Keratinocyte (primary cell): ENCODE data around the gene PRKD2. TPM values are rescaled to one million over a fixed set of nuclear protein-coding genes. Genes with fewer than 3 reads are reported as not detected.

Experiments
- DNase-seq: peaks from one replicate; pipeline ENCODE4 v3.0.0-alpha.2; 2011; ENCODE audit warnings: low read depth, missing footprints, low spot score
- FAIRE-seq: peaks from 2 replicates; lab custom pipeline; 2011; peaks lifted over from hg19 to GRCh38; lab: Jason Lieb, UNC
- H2AFZ ChIP-seq: 2 replicates; pipeline ENCODE4 v1.6.0; 2012; ENCODE audit warnings: low read length, control low read depth, inconsistent platforms; ENCODE audit not compliant: control insufficient read depth
- H3K27ac ChIP-seq: 2 replicates; pipeline ENCODE4 v1.5.1; 2011; ENCODE audit warnings: low read length; ENCODE audit not compliant: control insufficient read depth, insufficient read depth
- H3K27me3 ChIP-seq: 3 replicates; pipeline ENCODE4 v1.6.0; 2011; ENCODE audit warnings: low read length; ENCODE audit not compliant: control insufficient read depth, insufficient read depth; ENCODE audit errors: extremely low read depth
- H3K36me3 ChIP-seq, 2 experiments: 2 replicates in 1 of 2; 3 replicates in 1 of 2; pipeline ENCODE4 v1.5.1; 2011; ENCODE audit warnings: low read length in 2 of 2, mild to moderate bottlenecking in 1 of 2; ENCODE audit not compliant: control insufficient read depth in 2 of 2, insufficient read depth in 2 of 2; ENCODE audit errors: extremely low read depth in 1 of 2
- H3K4me1 ChIP-seq: 3 replicates; pipeline ENCODE4 v1.5.1; 2011; ENCODE audit warnings: low read length; ENCODE audit not compliant: control insufficient read depth, insufficient read depth; ENCODE audit errors: extremely low read depth
- H3K4me2 ChIP-seq: 3 replicates; pipeline ENCODE4 v1.6.0; 2011; ENCODE audit warnings: low read depth, low read length; ENCODE audit not compliant: control insufficient read depth, insufficient read depth; ENCODE audit errors: extremely low read depth
- H3K4me3 ChIP-seq, 3 experiments: fragments of 200-600 bp in 1 of 3; sonication (generic) in 1 of 3; 2 replicates in 2 of 3; 3 replicates in 1 of 3; pipeline ENCODE4 v1.5.1; 2011 to 2016; ENCODE audit warnings: low read length in 3 of 3, mild to moderate bottlenecking in 3 of 3, control low read depth in 2 of 3, inconsistent platforms in 1 of 3, low read depth in 1 of 3, mixed read lengths in 1 of 3, mixed run types in 1 of 3, moderate library complexity in 1 of 3; ENCODE audit not compliant: control insufficient read depth in 2 of 3, insufficient read depth in 2 of 3; ENCODE audit errors: extremely low read depth in 1 of 3
- H3K79me2 ChIP-seq: 2 replicates; pipeline ENCODE4 v1.6.0; 2012; ENCODE audit warnings: low read length; ENCODE audit not compliant: control insufficient read depth, insufficient read depth
- H3K9ac ChIP-seq: 3 replicates; pipeline ENCODE4 v1.6.0; 2011; ENCODE audit warnings: low read length; ENCODE audit not compliant: control insufficient read depth, insufficient read depth; ENCODE audit errors: extremely low read depth
- H3K9me1 ChIP-seq: 3 replicates; pipeline ENCODE4 v1.6.0; 2011; ENCODE audit warnings: low read length; ENCODE audit not compliant: control insufficient read depth, insufficient read depth; ENCODE audit errors: extremely low read depth
- H3K9me3 ChIP-seq: 2 replicates; pipeline ENCODE4 v1.5.1; 2012; ENCODE audit warnings: low read depth, low read length; ENCODE audit not compliant: control insufficient read depth
- H4K20me1 ChIP-seq: 3 replicates; pipeline ENCODE4 v1.6.0; 2011; ENCODE audit warnings: low read length; ENCODE audit not compliant: control insufficient read depth, insufficient read depth; ENCODE audit errors: extremely low read depth
- CTCF ChIP-seq, 3 experiments: IDR thresholded peaks in 1 of 3; conservative IDR thresholded peaks in 1 of 3; optimal IDR thresholded peaks in 1 of 3; 2 replicates in 2 of 3; 3 replicates in 1 of 3; pipeline versions ENCODE3 to v1.5.1; 2011; ENCODE audit warnings: low read length in 3 of 3, mild to moderate bottlenecking in 3 of 3, moderate library complexity in 2 of 3, control low read depth in 1 of 3, inconsistent platforms in 1 of 3; ENCODE audit not compliant: insufficient read depth in 2 of 3; ENCODE audit errors: extremely low read depth in 1 of 3
- EZH2 ChIP-seq: IDR thresholded peaks from one replicate; pipeline ENCODE4 v1.6.1; 2012; ENCODE audit warnings: inconsistent platforms, mild to moderate bottlenecking, low read length, moderate library complexity
- dilution Hi-C: fragments of 300-500 bp; cut with MboI; formaldehyde crosslinking; loops from one replicate; pipeline ENCODE4 v1.7.0; 2020; ENCODE audit warnings: low sequenced_read_pairs; ENCODE audit not compliant: extremely low pct_ligation_motif_present
- polyA plus RNA-seq, 5 experiments: library from polyadenylated mRNA; depleted of rRNA in 3 of 5; stranded (reverse) in 3 of 5; stranded (forward) in 1 of 5; unstranded in 1 of 5; fragments of >200 nt; gene quantifications; 1 replicate in 1 of 5; 2 replicates in 3 of 5; 3 replicates in 1 of 5; pipeline versions ENCODE4 v1.2.1 to v1.2.3, GENCODE V29; 2011 to 2012; ENCODE audit warnings: missing spikeins in 2 of 5, low read depth in 1 of 5, low replicate concordance in 1 of 5

The PRKD2 gene
- polyA plus RNA-seq, 1 donor (not counting 4 experiments of a cell fraction or from before 2014, with no cell fraction given): 9.9 TPM

GRCh38 chr19:46696052-46696451, 20.9 kb downstream of the PRKD2 start:
- H3K4me2 ChIP-seq: no peak overlapping the region
- H3K4me3 ChIP-seq: no peak overlapping the region
- no peak for DNase-seq
- peaks cover 2% of the 10 kb centered on the region for H3K4me1 ChIP-seq
- no peak overlapping the region for H3K27ac ChIP-seq
- no peaks in the 10 kb centered on the region for H3K79me2 ChIP-seq
- no peaks in the 10 kb centered on the region for H3K9me3 ChIP-seq
- no peak overlapping the region for H2AFZ ChIP-seq
- no peak overlapping the region for H3K9ac ChIP-seq
- H4K20me1 ChIP-seq: peaks cover 8% of the 10 kb centered on the region
- no peaks in the 10 kb centered on the region for H3K9me1 ChIP-seq
- no peaks in the 10 kb centered on the region for H3K27me3 ChIP-seq
- dilution Hi-C loops: no loop called here
- TF ChIP-seq EZH2 (no peak), CTCF (optimal IDR thresholded peaks at IDR 0.05 in 1 of 3, IDR thresholded peaks at IDR 0.05 in 1 of 3, conservative IDR thresholded peaks at IDR 0.05 in 1 of 3; ENCODE audit: extremely low read depth in 1 of 3, insufficient read depth in 2 of 3, low read length in 3 of 3) (no peak)
- FAIRE-seq: no peak
- H3K36me3 ChIP-seq: peaks cover 61 to 64% of the 10 kb centered on the region in 2 experiments

- no peaks in the 10 kb centered on the region for H3K79me2 ChIP-seq
- no peak overlapping the region for H3K9ac ChIP-seq
- peaks cover 50 to 57% of the 10 kb centered on the region in 2 experiments for H3K36me3 ChIP-seq
- no peak overlapping the region for H3K27ac ChIP-seq
- H2AFZ ChIP-seq: no peak overlapping the region
- H3K9me1 ChIP-seq: no peaks in the 10 kb centered on the region
- DNase-seq: no peak
- H3K4me3 ChIP-seq: no peak overlapping the region
- H4K20me1 ChIP-seq: peaks cover 8% of the 10 kb centered on the region
- dilution Hi-C loops: no loop called here
- TF ChIP-seq CTCF (optimal IDR thresholded peaks at IDR 0.05 in 1 of 3, IDR thresholded peaks at IDR 0.05 in 1 of 3, conservative IDR thresholded peaks at IDR 0.05 in 1 of 3; ENCODE audit: extremely low read depth in 1 of 3, insufficient read depth in 2 of 3, low read length in 3 of 3) (no peak), EZH2 (no peak)
- H3K27me3 ChIP-seq: no peaks in the 10 kb centered on the region
- FAIRE-seq: no peak
- H3K4me2 ChIP-seq: no peak overlapping the region
- no peaks in the 10 kb centered on the region for H3K9me3 ChIP-seq
- peaks cover 2% of the 10 kb centered on the region for H3K4me1 ChIP-seq
Observed at GRCh38 chr19:46693760-46694159, 23.2 kb downstream of the PRKD2 start.
